Keratinocyte (primary cell): ENCODE measurements around the gene SDR42E2. TPM values are rescaled to one million over a fixed set of nuclear protein-coding genes. Genes with fewer than 3 reads are reported as not detected.

Experiments used
- DNase-seq: peaks from one replicate; pipeline ENCODE4 v3.0.0-alpha.2; 2011; ENCODE audit warnings: low read depth, missing footprints, low spot score
- FAIRE-seq: peaks from 2 replicates; lab custom pipeline; 2011; peaks lifted over from hg19 to GRCh38; lab: Jason Lieb, UNC
- H2AFZ ChIP-seq: 2 replicates; pipeline ENCODE4 v1.6.0; 2012; ENCODE audit warnings: low read length, control low read depth, inconsistent platforms; ENCODE audit not compliant: control insufficient read depth
- H3K27ac ChIP-seq: 2 replicates; pipeline ENCODE4 v1.5.1; 2011; ENCODE audit warnings: low read length; ENCODE audit not compliant: control insufficient read depth, insufficient read depth
- H3K27me3 ChIP-seq: 3 replicates; pipeline ENCODE4 v1.6.0; 2011; ENCODE audit warnings: low read length; ENCODE audit not compliant: control insufficient read depth, insufficient read depth; ENCODE audit errors: extremely low read depth
- H3K36me3 ChIP-seq, 2 experiments: 2 replicates in 1 of 2; 3 replicates in 1 of 2; pipeline ENCODE4 v1.5.1; 2011; ENCODE audit warnings: low read length in 2 of 2, mild to moderate bottlenecking in 1 of 2; ENCODE audit not compliant: control insufficient read depth in 2 of 2, insufficient read depth in 2 of 2; ENCODE audit errors: extremely low read depth in 1 of 2
- H3K4me1 ChIP-seq: 3 replicates; pipeline ENCODE4 v1.5.1; 2011; ENCODE audit warnings: low read length; ENCODE audit not compliant: control insufficient read depth, insufficient read depth; ENCODE audit errors: extremely low read depth
- H3K4me2 ChIP-seq: 3 replicates; pipeline ENCODE4 v1.6.0; 2011; ENCODE audit warnings: low read depth, low read length; ENCODE audit not compliant: control insufficient read depth, insufficient read depth; ENCODE audit errors: extremely low read depth
- H3K4me3 ChIP-seq, 3 experiments: fragments of 200-600 bp in 1 of 3; sonication (generic) in 1 of 3; 2 replicates in 2 of 3; 3 replicates in 1 of 3; pipeline ENCODE4 v1.5.1; 2011 to 2016; ENCODE audit warnings: low read length in 3 of 3, mild to moderate bottlenecking in 3 of 3, control low read depth in 2 of 3, inconsistent platforms in 1 of 3, low read depth in 1 of 3, mixed read lengths in 1 of 3, mixed run types in 1 of 3, moderate library complexity in 1 of 3; ENCODE audit not compliant: control insufficient read depth in 2 of 3, insufficient read depth in 2 of 3; ENCODE audit errors: extremely low read depth in 1 of 3
- H3K79me2 ChIP-seq: 2 replicates; pipeline ENCODE4 v1.6.0; 2012; ENCODE audit warnings: low read length; ENCODE audit not compliant: control insufficient read depth, insufficient read depth
- H3K9ac ChIP-seq: 3 replicates; pipeline ENCODE4 v1.6.0; 2011; ENCODE audit warnings: low read length; ENCODE audit not compliant: control insufficient read depth, insufficient read depth; ENCODE audit errors: extremely low read depth
- H3K9me1 ChIP-seq: 3 replicates; pipeline ENCODE4 v1.6.0; 2011; ENCODE audit warnings: low read length; ENCODE audit not compliant: control insufficient read depth, insufficient read depth; ENCODE audit errors: extremely low read depth
- H3K9me3 ChIP-seq: 2 replicates; pipeline ENCODE4 v1.5.1; 2012; ENCODE audit warnings: low read depth, low read length; ENCODE audit not compliant: control insufficient read depth
- H4K20me1 ChIP-seq: 3 replicates; pipeline ENCODE4 v1.6.0; 2011; ENCODE audit warnings: low read length; ENCODE audit not compliant: control insufficient read depth, insufficient read depth; ENCODE audit errors: extremely low read depth
- CTCF ChIP-seq, 3 experiments: IDR thresholded peaks in 1 of 3; conservative IDR thresholded peaks in 1 of 3; optimal IDR thresholded peaks in 1 of 3; 2 replicates in 2 of 3; 3 replicates in 1 of 3; pipeline versions ENCODE3 to v1.5.1; 2011; ENCODE audit warnings: low read length in 3 of 3, mild to moderate bottlenecking in 3 of 3, moderate library complexity in 2 of 3, control low read depth in 1 of 3, inconsistent platforms in 1 of 3; ENCODE audit not compliant: insufficient read depth in 2 of 3; ENCODE audit errors: extremely low read depth in 1 of 3
- EZH2 ChIP-seq: IDR thresholded peaks from one replicate; pipeline ENCODE4 v1.6.1; 2012; ENCODE audit warnings: inconsistent platforms, mild to moderate bottlenecking, low read length, moderate library complexity
- dilution Hi-C: fragments of 300-500 bp; cut with MboI; formaldehyde crosslinking; loops from one replicate; pipeline ENCODE4 v1.7.0; 2020; ENCODE audit warnings: low sequenced_read_pairs; ENCODE audit not compliant: extremely low pct_ligation_motif_present
- polyA plus RNA-seq, 5 experiments: library from polyadenylated mRNA; depleted of rRNA in 3 of 5; stranded (reverse) in 3 of 5; stranded (forward) in 1 of 5; unstranded in 1 of 5; fragments of >200 nt; gene quantifications; 1 replicate in 1 of 5; 2 replicates in 3 of 5; 3 replicates in 1 of 5; pipeline versions ENCODE4 v1.2.1 to v1.2.3, GENCODE V29; 2011 to 2012; ENCODE audit warnings: missing spikeins in 2 of 5, low read depth in 1 of 5, low replicate concordance in 1 of 5

Gene SDR42E2
- polyA plus RNA-seq, 1 donor (not counting 4 experiments of a cell fraction or from before 2014, with no cell fraction given) = not detected

- peak; percentile 73 for FAIRE-seq
- Histone ChIP-seq H3K9me1 (no peaks in the 10 kb centered on the region), H4K20me1 (no peaks in the 10 kb centered on the region)
These were observed 28.6 kb downstream of the SDR42E2 start for GRCh38 chr16:22190776-22191531.

GRCh38 chr16:22191532-22192260, 29.4 kb downstream of the SDR42E2 start:
- no peaks in the 10 kb centered on the region for H3K79me2 ChIP-seq

More at GRCh38 chr16:22190776-22191531, 28.6 kb downstream of the SDR42E2 start:
- H3K9ac ChIP-seq = peak overlapping the region; percentile 88
- H3K27me3 ChIP-seq = no peaks in the 10 kb centered on the region
- H3K4me2 ChIP-seq = peak overlapping the region; percentile 99
- H3K9me3 ChIP-seq = no peaks in the 10 kb centered on the region
- peak overlapping the region; percentile 91 for H2AFZ ChIP-seq
- peak overlapping the region; percentile 48 to 78 (median 74) for H3K4me3 ChIP-seq
- no peaks in the 10 kb centered on the region for H3K36me3 ChIP-seq
- dilution Hi-C loops = no loop called here
- H3K4me1 ChIP-seq = peaks cover 34% of the 10 kb centered on the region
- peak; percentile 100 for DNase-seq
- TF ChIP-seq EZH2 (no peak), CTCF (optimal IDR thresholded peaks at IDR 0.05 in 1 of 3, IDR thresholded peaks at IDR 0.05 in 1 of 3, conservative IDR thresholded peaks at IDR 0.05 in 1 of 3; ENCODE audit: extremely low read depth in 1 of 3, insufficient read depth in 2 of 3, low read length in 3 of 3) (no peak)
- no peaks in the 10 kb centered on the region for H3K79me2 ChIP-seq
- peak overlapping the region; percentile 95 for H3K27ac ChIP-seq

More at GRCh38 chr16:22191532-22192260, 29.4 kb downstream of the SDR42E2 start:
- Histone ChIP-seq H3K4me2 (peak overlapping the region; percentile 99), H4K20me1 (no peaks in the 10 kb centered on the region), H3K27me3 (no peaks in the 10 kb centered on the region), H3K4me3 (peak overlapping the region; percentile 48 to 78 (median 74)), H3K27ac (peak overlapping the region; percentile 95), H3K9me3 (no peaks in the 10 kb centered on the region), H3K9ac (peak overlapping the region; percentile 88), H3K9me1 (no peaks in the 10 kb centered on the region), H3K4me1 (peaks cover 34% of the 10 kb centered on the region), H2AFZ (peak overlapping the region; percentile 91), H3K36me3 (no peaks in the 10 kb centered on the region)
- dilution Hi-C loops = no loop called here
- no peak for TF ChIP-seq CTCF (optimal IDR thresholded peaks at IDR 0.05 in 1 of 3, IDR thresholded peaks at IDR 0.05 in 1 of 3, conservative IDR thresholded peaks at IDR 0.05 in 1 of 3; ENCODE audit: extremely low read depth in 1 of 3, insufficient read depth in 2 of 3, low read length in 3 of 3)
- no peak for TF ChIP-seq EZH2
- FAIRE-seq (no peak), DNase-seq (no peak)
